ENCODE results near the gene PCCA.
"Not testable (repeated sequence)": the region's sequence is repeated elsewhere in the genome, so short reads cannot be mapped to it uniquely, and the experiment has no call there.

- TF ChIP-seq CTCF, POLR2AphosphoS5, POLR2A, EP300 (IDR thresholded peaks at IDR 0.05): not testable (repeated sequence)
These were observed 10.2 kb downstream of the PCCA start for GRCh38 chr13:100099117-100099445.
